Skeletal muscle tissue (tissue), 4 donors: ENCODE data around the gene HAGHL. TPM values are rescaled to one million over a fixed set of nuclear protein-coding genes. Genes with fewer than 3 reads are reported as not detected.
A peak's percentile ranks its signal among the peaks of the same experiment; 100 is the strongest.

ENCODE experiments used
- H3K27ac ChIP-seq: one replicate; pipeline ENCODE4 v1.7.0; 2013; ENCODE audit warnings: mild to moderate bottlenecking, low read depth, low read length, inconsistent platforms
- H3K27me3 ChIP-seq, 3 donors: one replicate each; pipeline ENCODE4 v1.7.0; 2013; ENCODE audit warnings: low read length in 3 of 3; ENCODE audit not compliant: control insufficient read depth in 3 of 3, insufficient read depth in 3 of 3
- H3K36me3 ChIP-seq, 3 donors: one replicate each; pipeline ENCODE4 v1.7.0; 2013; ENCODE audit warnings: low read length in 3 of 3; ENCODE audit not compliant: control insufficient read depth in 3 of 3, insufficient read depth in 3 of 3
- H3K4me1 ChIP-seq, 3 donors: one replicate each; pipeline ENCODE4 v1.7.0; 2013; ENCODE audit warnings: low read length in 3 of 3, mild to moderate bottlenecking in 3 of 3; ENCODE audit not compliant: control insufficient read depth in 3 of 3, insufficient read depth in 3 of 3
- H3K4me3 ChIP-seq, 3 donors: one replicate each; pipeline ENCODE4 v1.7.0; 2013; ENCODE audit warnings: low read length in 3 of 3
- H3K9ac ChIP-seq, 3 donors: one replicate each; pipeline ENCODE4 v1.7.0; 2013; ENCODE audit warnings: low read length in 3 of 3, mild to moderate bottlenecking in 3 of 3, moderate library complexity in 2 of 3, low read depth in 1 of 3
- H3K9me3 ChIP-seq, 3 donors: one replicate each; pipeline ENCODE4 v1.7.0; 2013; ENCODE audit warnings: low read length in 3 of 3; ENCODE audit not compliant: control insufficient read depth in 3 of 3
- total RNA-seq: library from RNA; depleted of rRNA; stranded (reverse); fragments of >200 nt; gene quantifications from one replicate; pipeline ENCODE4 v1.2.3, GENCODE V29; 2014
- donor health status: Osteomylitis.

The HAGHL gene
- total RNA-seq, 1 donor from 2014 or later: 1.0 TPM

DNA sequence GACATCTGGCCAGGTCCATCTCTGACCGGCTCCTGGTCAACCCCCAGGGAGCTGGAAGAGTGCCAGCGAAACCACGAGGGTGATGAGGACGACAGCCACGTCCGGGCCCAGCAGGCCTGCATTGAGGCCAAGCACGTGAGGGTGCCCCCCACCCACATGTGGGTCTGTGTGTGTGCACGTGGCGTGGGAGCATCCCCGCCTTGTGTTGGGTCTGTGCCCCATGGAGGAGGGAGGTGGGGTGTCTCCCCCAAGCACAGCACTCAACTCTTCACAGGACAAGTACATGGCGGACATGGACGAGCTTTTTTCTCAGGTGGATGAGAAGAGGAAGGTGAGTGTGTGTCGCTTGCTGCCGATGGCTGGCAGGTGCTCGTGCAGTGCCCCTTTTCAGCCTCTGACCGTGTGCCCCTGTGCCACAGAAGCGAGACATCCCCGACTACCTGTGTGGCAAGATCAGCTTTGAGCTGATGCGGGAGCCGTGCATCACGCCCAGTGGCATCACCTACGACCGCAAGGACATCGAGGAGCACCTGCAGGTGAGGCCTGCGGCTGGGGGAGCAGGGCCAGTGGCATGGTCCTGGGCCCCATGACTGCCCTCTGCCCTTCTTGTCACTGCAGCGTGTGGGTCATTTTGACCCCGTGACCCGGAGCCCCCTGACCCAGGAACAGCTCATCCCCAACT is 45.0 kb upstream of the HAGHL start:
- peaks cover 48 to 60% (median 50%) of the 10 kb centered on the region in 3 donors for H3K4me1 ChIP-seq
- peak overlapping the region in 1 of 3 donors; percentile 93 for H3K9ac ChIP-seq
- H3K4me3 ChIP-seq: peak overlapping the region; percentile 10 to 86 (median 85)
- no peaks in the 10 kb centered on the region for H3K9me3 ChIP-seq
- H3K36me3 ChIP-seq: peaks cover 16 to 27% (median 26%) of the 10 kb centered on the region in 3 donors
- H3K27me3 ChIP-seq: peaks cover 0 to 4% (median 0%) of the 10 kb centered on the region in 3 donors
- H3K27ac ChIP-seq: no peak overlapping the region

- H3K36me3 ChIP-seq: peaks cover 21 to 35% (median 26%) of the 10 kb centered on the region in 3 donors
- no peaks in the 10 kb centered on the region for H3K27me3 ChIP-seq
- peaks cover 48 to 69% (median 50%) of the 10 kb centered on the region in 3 donors for H3K4me1 ChIP-seq
- no peak overlapping the region for H3K27ac ChIP-seq
- no peaks in the 10 kb centered on the region for H3K9me3 ChIP-seq
- H3K9ac ChIP-seq: peak overlapping the region in 1 of 3 donors; percentile 79
- peak overlapping the region in 2 of 3 donors; percentile 81 to 87 for H3K4me3 ChIP-seq
These were observed 44.2 kb upstream of the HAGHL start for GRCh38 chr16:682493-683395.

GRCh38 chr16:683396-684070 is 43.4 kb upstream of the HAGHL start:
- H3K9me3 ChIP-seq: no peaks in the 10 kb centered on the region
- no peaks in the 10 kb centered on the region for H3K27me3 ChIP-seq
- H3K36me3 ChIP-seq: peaks cover 22 to 37% (median 26%) of the 10 kb centered on the region in 3 donors
- peaks cover 50 to 75% (median 52%) of the 10 kb centered on the region in 3 donors for H3K4me1 ChIP-seq
- H3K27ac ChIP-seq: no peak overlapping the region
- H3K9ac ChIP-seq: peak overlapping the region; percentile 33 to 79 (median 62)
- peak overlapping the region; percentile 59 to 87 (median 81) for H3K4me3 ChIP-seq

DNA sequence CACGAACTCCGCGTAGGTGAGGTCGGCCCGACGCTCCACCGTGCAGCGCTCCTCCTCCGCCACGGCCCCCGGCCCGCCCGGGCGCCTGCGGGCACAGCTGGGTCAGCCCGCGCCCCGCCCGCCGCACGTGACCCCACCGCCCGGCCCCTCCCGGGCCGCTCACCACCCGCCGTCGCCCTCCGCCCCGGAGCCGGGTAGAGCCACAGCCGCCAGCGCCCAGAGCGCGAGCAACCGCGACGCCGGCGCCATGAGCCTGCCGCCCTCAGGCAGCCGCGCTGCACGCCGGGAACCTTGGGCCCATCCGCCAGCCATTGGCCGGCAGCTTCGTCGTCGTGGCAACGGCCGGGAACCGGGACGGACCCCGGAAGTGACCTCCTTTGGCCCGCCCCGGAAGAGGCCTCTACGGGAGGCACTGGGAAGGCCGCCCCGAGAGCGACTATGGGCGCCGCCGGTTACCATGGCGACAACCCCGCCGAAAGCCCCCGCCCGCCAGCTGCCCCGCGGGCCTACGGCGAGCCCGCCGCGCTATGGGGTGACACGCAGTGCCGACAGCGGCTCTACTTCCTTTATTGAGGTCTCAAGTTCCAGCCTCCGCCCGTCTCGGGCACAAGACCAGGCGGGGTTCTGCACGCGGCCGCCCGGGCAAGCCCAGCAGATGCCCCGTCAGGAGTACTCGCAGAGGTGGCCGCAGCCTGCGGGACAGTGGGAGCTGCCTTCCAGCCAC is 42.7 kb upstream of the HAGHL start, which contains the start of gene JMJD8:
Gene JMJD8 (minus strand): TSS at position 264 of the 724 bp plus-strand sequence. CDS start 15 bp downstream, at position 249.
- Histone ChIP-seq H3K27me3 (no peaks in the 10 kb centered on the region), H3K4me1 (peaks cover 53 to 82% (median 56%) of the 10 kb centered on the region in 3 donors), H3K9ac (peak within 1 kb of the TSS; percentile 51 to 82 (median 62))

DNA sequence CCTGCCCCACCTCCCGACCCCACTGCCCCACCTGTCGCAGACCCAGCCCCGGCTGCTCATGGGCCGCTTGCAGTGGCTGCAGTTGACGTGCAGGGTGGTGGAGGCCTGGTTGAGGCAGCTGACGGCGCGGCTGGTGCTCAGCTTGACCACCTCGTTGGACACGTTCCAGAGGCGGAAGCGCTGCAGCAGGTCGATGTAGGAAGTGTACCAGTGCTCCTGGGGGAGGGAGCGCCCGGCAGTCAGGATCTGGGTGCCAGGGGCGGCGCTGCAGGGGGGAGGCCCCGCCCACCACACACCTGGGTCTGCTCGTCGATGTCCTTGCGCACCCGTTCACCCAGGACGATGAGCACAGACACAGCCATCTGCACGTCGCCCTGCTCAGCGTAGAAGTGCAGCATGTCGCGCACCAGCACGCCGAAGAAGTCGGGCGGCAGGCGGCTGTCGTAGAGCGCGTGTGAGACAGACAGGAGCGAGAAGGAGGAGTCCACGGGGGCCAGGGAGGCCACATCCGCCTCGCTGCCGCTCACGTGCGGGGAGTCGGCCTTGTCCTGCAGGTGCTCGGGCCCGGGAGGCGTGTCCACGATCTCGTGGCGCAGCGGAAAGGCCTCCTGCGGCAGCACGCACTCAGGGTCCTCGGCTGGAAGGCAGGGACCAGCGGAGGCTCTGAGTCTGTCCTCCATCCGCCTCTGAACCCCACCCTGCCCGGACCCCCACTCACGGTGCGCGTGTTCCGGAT is 41.8 kb upstream of the HAGHL start:
- Histone ChIP-seq H3K27ac (no peak overlapping the region), H3K27me3 (no peaks in the 10 kb centered on the region), H3K9ac (no peak overlapping the region), H3K4me3 (peak overlapping the region in 1 of 3 donors; percentile 41), H3K36me3 (peaks cover 22 to 37% (median 26%) of the 10 kb centered on the region in 3 donors), H3K4me1 (peaks cover 57 to 84% (median 60%) of the 10 kb centered on the region in 3 donors), H3K9me3 (no peaks in the 10 kb centered on the region)

More for the DNA sequence above, 42.7 kb upstream of the HAGHL start, which contains the start of gene JMJD8:
- no peaks in the 10 kb centered on the region for H3K9me3 ChIP-seq
- peak within 1 kb of the TSS; percentile 72 to 87 (median 81) for H3K4me3 ChIP-seq
- H3K27ac ChIP-seq: peak within 1 kb of the TSS; percentile 54
- peaks cover 22 to 37% (median 26%) of the 10 kb centered on the region in 3 donors for H3K36me3 ChIP-seq

- Histone ChIP-seq H3K4me1 (peaks cover 56 to 86% (median 57%) of the 10 kb centered on the region in 3 donors), H3K4me3 (no peak overlapping the region), H3K27ac (no peak overlapping the region), H3K36me3 (peaks cover 22 to 37% (median 26%) of the 10 kb centered on the region in 3 donors), H3K9me3 (no peaks in the 10 kb centered on the region), H3K27me3 (peaks cover under 1 to 2% (median 2%) of the 10 kb centered on the region in 3 donors), H3K9ac (no peak overlapping the region)
These were observed 40.9 kb upstream of the HAGHL start for GRCh38 chr16:685967-686366.

- Histone ChIP-seq H3K9ac (no peak overlapping the region), H3K4me1 (peaks cover 49 to 79% (median 50%) of the 10 kb centered on the region in 3 donors), H3K9me3 (no peaks in the 10 kb centered on the region)
These were observed 40.2 kb upstream of the HAGHL start for GRCh38 chr16:686459-687260.

GRCh38 chr16:687499-687898 is 39.4 kb upstream of the HAGHL start:
- no peaks in the 10 kb centered on the region for H3K9me3 ChIP-seq
- no peak overlapping the region for H3K9ac ChIP-seq
- H3K4me1 ChIP-seq: peaks cover 41 to 70% (median 42%) of the 10 kb centered on the region in 3 donors
- H3K36me3 ChIP-seq: peaks cover 11 to 27% (median 17%) of the 10 kb centered on the region in 3 donors
- H3K27ac ChIP-seq: no peak overlapping the region
- H3K27me3 ChIP-seq: peaks cover 10 to 13% (median 10%) of the 10 kb centered on the region in 3 donors
- H3K4me3 ChIP-seq: no peak overlapping the region

More at GRCh38 chr16:686459-687260, 40.2 kb upstream of the HAGHL start:
- Histone ChIP-seq H3K4me3 (no peak overlapping the region), H3K36me3 (peaks cover 19 to 36% (median 25%) of the 10 kb centered on the region in 3 donors), H3K27ac (no peak overlapping the region), H3K27me3 (peaks cover 3 to 7% (median 5%) of the 10 kb centered on the region in 3 donors)
